ENCODE results near the gene PAX7.

Gene PAX7

GRCh38 chr1:18732686-18733085 lies 102.0 kb downstream of the PAX7 start:
- H3K36me3 ChIP-seq: no peaks in the 10 kb centered on the region
- no peaks in the 10 kb centered on the region for H3K4me1 ChIP-seq (ENCODE audit: control insufficient read depth in 1 of 2, insufficient read depth in 1 of 2, low read depth in 1 of 2, low read length in 1 of 2)
- H3K9me3 ChIP-seq: no peaks in the 10 kb centered on the region
- TF ChIP-seq CTCF (IDR thresholded peaks at IDR 0.05): no peak
- no peak overlapping the region for H3K27ac ChIP-seq
- H3K4me3 ChIP-seq (ENCODE audit: low read depth in 1 of 2, low read length in 1 of 2): no peak overlapping the region
- H3K27me3 ChIP-seq: peaks cover 55% of the 10 kb centered on the region

GRCh38 chr1:18734001-18734400 lies 103.4 kb downstream of the PAX7 start:
- Histone ChIP-seq H3K27ac (no peak overlapping the region), H3K36me3 (no peaks in the 10 kb centered on the region), H3K9me3 (no peaks in the 10 kb centered on the region), H3K4me3 (ENCODE audit: low read depth in 1 of 2, low read length in 1 of 2) (no peak overlapping the region), H3K27me3 (peaks cover 53% of the 10 kb centered on the region), H3K4me1 (ENCODE audit: control insufficient read depth in 1 of 2, insufficient read depth in 1 of 2, low read depth in 1 of 2, low read length in 1 of 2) (no peaks in the 10 kb centered on the region)
- no peak for TF ChIP-seq CTCF (IDR thresholded peaks at IDR 0.05)

GRCh38 chr1:18734461-18735223 lies 104.0 kb downstream of the PAX7 start:
- H3K27ac ChIP-seq: no peak overlapping the region
- no peaks in the 10 kb centered on the region for H3K36me3 ChIP-seq
- H3K27me3 ChIP-seq: peaks cover 47% of the 10 kb centered on the region
- no peak for TF ChIP-seq CTCF (IDR thresholded peaks at IDR 0.05)
- no peaks in the 10 kb centered on the region for H3K9me3 ChIP-seq
- H3K4me3 ChIP-seq (ENCODE audit: low read depth in 1 of 2, low read length in 1 of 2): no peak overlapping the region
- H3K4me1 ChIP-seq (ENCODE audit: control insufficient read depth in 1 of 2, insufficient read depth in 1 of 2, low read depth in 1 of 2, low read length in 1 of 2): no peaks in the 10 kb centered on the region

GRCh38 chr1:18735224-18735997 lies 104.8 kb downstream of the PAX7 start:
- H3K4me1 ChIP-seq (ENCODE audit: control insufficient read depth in 1 of 2, insufficient read depth in 1 of 2, low read depth in 1 of 2, low read length in 1 of 2): no peaks in the 10 kb centered on the region
- TF ChIP-seq CTCF (IDR thresholded peaks at IDR 0.05): no peak
- H3K4me3 ChIP-seq (ENCODE audit: low read depth in 1 of 2, low read length in 1 of 2): no peak overlapping the region
- H3K27ac ChIP-seq: no peak overlapping the region
- no peaks in the 10 kb centered on the region for H3K9me3 ChIP-seq
- H3K36me3 ChIP-seq: no peaks in the 10 kb centered on the region
- H3K27me3 ChIP-seq: peaks cover 41% of the 10 kb centered on the region

GRCh38 chr1:18736958-18737357 lies 106.3 kb downstream of the PAX7 start:
- H3K4me1 ChIP-seq (ENCODE audit: control insufficient read depth in 1 of 2, insufficient read depth in 1 of 2, low read depth in 1 of 2, low read length in 1 of 2): no peaks in the 10 kb centered on the region
- H3K27me3 ChIP-seq: peaks cover 26% of the 10 kb centered on the region
- H3K36me3 ChIP-seq: no peaks in the 10 kb centered on the region
- TF ChIP-seq CTCF (IDR thresholded peaks at IDR 0.05): no peak
- no peak overlapping the region for H3K27ac ChIP-seq
- H3K4me3 ChIP-seq (ENCODE audit: low read depth in 1 of 2, low read length in 1 of 2): no peak overlapping the region
- H3K9me3 ChIP-seq: no peaks in the 10 kb centered on the region
